NCI-H82 treated with DMSO at 0.1 percent for 48 hours (cell line): ENCODE data around the gene UXS1.
A peak's percentile ranks its signal among the peaks of the same experiment; 100 is the strongest.
"Not testable (repeated sequence)": the region's sequence is repeated elsewhere in the genome, so short reads cannot be mapped to it uniquely, and the experiment has no call there.

Experiments
- DNase-seq: peaks from one replicate; lab custom pipeline; 2025; ENCODE audit not compliant: unreplicated experiment; lab: John Stamatoyannopoulos, UW

UXS1 gene

GRCh38 chr2:106193977-106194778 lies at the start of gene UXS1:
TSS of gene UXS1 (minus strand) at chr2:106194301. CDS start at chr2:106194241, 60 bp downstream.
- peak; percentile 95 for DNase-seq

DNA sequence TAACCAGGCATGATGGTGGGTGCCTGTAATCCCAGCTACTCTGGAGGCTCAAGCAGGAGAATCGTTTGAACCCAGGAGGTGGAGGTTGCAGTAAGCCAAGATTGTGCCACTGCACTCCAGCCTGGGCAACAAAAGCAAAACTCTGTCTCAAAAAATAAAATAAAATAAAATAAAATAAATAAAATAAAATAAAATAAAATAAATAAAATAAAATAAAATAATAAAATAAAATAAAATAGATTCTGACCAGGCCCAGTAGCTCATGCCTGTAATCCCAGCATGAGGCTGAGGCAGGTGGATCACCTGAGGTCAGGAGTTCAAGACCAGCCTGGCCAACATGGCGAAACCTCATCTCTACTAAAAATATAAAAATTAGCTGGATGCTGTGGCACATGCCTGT lies 45.4 kb upstream of the UXS1 start:
- DNase-seq, result not testable (repeated sequence)

- DNase-seq, result not testable (repeated sequence)
Observed at GRCh38 chr2:106235392-106235791, 41.3 kb upstream of the UXS1 start.

DNA sequence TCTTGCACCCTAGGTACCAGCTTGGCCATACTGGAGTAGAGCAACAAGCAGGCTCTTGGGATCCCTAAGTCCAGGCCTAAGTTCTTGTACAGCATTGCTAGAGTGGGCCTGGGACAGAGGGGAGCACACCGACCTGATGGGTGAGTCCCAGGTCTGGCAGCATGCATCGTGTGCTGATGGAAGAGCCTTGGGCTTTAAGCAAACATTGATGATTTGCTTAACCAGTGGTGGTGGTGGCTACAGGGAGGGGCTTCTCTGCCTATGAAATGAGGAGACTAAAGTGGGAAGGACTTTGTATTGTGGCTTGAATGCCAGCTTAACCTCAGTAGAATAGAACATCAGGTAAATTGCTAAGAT lies 39.2 kb upstream of the UXS1 start:
- DNase-seq, result no peak

DNA sequence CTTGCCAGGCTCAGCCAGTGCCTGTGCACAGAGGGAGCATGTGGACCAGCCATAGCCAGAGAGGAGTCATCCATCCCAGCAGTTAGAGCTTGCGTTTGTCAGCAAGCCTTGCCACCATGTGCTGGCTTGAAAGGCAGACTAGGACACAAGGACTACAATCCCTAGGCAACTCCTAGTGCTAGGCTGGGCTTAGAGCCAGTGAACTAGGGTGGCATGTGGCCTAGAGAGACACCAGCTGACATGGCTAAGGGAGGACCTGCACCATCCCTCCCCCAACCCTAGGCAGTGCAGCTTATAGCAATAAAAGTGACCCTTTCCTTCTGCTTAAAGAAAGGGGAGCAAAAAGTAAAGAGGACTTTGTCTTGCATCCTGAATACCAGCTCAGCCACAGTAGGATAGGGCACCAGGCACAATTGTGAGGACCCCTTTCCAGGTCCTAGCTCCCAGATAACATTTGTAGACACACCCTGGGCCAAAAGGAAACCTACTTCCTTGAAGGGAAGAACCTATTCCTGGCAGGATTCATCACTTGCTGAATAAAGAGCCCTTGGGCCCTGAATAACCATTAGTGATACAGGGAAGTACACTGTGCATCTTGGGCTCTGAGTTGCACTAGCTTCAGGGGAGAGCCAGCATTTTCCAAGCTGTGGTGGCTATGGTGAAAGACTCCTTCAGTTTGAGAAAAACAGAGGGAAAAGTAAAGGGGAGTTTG lies 38.7 kb upstream of the UXS1 start:
- DNase-seq, result no peak

DNA sequence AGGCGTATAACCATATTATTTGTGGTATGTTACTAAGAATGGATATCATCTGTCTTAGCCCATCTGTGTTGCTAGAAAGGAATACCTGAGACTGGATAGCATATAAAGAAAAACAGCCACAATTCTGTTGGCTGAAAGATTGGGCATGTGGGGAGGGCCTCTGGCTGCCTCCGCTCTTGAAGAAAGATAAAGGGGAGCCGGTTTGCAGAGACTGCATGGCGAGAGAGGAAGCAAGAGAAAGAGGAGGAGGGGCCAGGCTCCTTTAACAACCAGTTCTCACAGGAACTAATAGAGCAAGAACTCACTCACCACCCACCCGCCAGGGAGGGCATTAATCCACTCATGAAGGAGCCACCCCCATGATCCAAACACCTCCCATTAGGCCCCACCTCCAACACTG lies 29.2 kb upstream of the UXS1 start:
- no peak for DNase-seq

- not testable (repeated sequence) for DNase-seq
Observed at GRCh38 chr2:106222057-106222456, 28.0 kb upstream of the UXS1 start.

GRCh38 chr2:106219813-106220212 lies 25.7 kb upstream of the UXS1 start:
- DNase-seq, result no peak

- DNase-seq, result not testable (repeated sequence)
Observed at GRCh38 chr2:106219157-106219556, 25.1 kb upstream of the UXS1 start.

GRCh38 chr2:106208874-106209273 lies 14.8 kb upstream of the UXS1 start:
- DNase-seq, result no peak

GRCh38 chr2:106208399-106208798 lies 14.3 kb upstream of the UXS1 start:
- DNase-seq, result no peak

DNA sequence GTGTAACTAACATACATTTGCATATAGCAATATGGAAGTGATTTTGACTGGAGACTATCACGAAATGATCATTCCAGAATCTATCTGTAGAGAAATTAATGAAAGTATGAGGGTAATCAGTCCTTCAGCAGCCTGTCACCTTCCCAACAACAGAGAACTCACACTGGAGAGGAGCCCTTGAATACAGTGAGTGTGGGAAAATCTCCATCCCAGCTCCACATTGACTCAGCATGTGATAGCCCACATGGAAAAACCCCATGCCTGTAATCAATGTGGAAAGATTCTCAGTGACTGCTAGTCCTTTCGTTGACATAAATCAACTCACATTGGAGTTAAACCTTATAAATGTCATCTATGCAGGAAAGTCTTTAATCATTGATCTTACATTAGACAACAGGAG lies 13.1 kb upstream of the UXS1 start:
- no peak for DNase-seq

DNA sequence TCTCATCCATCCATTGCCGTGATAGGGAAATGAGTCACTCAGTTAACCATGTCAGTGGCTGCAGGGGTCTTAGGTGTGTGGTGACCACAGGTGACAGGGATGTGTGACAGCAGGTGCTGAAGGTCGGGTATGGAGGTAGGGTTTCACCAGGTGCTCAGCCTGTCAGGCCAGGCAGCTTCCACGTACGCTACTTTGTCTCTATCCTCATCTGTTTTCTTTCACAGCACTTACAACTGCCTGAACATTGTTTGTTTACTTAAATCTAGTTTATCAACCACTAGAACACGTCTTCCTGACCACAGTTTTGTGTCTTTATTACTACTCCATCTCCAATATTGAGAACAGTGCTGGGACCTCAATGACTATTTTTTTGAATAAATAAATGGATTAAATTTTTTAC lies 11.4 kb upstream of the UXS1 start:
- DNase-seq, result no peak

GRCh38 chr2:106204551-106204950 lies 10.4 kb upstream of the UXS1 start:
- not testable (repeated sequence) for DNase-seq

GRCh38 chr2:106201661-106202060 lies 7.6 kb upstream of the UXS1 start:
- no peak for DNase-seq

DNA sequence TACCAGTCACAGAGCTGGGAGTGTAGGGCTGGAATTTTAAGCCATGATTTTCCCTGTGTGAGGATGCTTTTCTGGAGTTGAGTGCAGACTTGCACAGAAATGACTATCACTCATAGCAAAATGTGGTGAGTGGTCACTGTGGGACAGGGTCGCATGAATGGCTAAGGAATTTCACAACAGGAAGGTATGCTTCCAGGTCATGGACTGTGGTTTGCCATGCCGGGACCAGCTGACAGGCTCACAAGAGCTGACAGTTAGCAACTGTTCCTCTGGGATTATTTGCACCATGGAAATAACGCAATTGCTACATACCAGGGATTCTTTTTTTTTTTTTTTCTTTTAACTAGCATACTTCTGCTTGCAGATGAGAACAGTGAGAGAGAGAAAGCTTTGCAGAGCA lies 3.8 kb upstream of the UXS1 start:
- no peak for DNase-seq

DNA sequence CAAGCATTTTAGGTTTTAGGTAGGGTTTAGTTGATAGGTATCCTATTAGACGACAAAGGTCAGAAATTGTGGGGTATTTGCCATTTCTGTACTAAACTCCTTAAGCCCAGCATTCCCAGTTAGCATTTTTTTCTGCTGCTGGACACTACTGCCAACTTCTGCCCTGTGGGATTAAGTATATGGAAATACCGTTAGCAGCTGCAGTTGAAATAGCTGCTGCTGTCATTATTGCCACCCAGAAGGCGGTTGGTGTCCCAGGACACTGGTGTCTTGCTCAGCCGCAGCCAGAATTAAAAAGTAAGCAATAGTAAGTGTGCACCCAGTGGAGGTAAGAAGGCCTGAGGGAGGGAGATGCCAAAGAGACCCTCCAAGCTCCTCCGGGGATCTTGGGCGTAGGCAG lies 1.9 kb upstream of the UXS1 start:
- DNase-seq, result no peak

DNA sequence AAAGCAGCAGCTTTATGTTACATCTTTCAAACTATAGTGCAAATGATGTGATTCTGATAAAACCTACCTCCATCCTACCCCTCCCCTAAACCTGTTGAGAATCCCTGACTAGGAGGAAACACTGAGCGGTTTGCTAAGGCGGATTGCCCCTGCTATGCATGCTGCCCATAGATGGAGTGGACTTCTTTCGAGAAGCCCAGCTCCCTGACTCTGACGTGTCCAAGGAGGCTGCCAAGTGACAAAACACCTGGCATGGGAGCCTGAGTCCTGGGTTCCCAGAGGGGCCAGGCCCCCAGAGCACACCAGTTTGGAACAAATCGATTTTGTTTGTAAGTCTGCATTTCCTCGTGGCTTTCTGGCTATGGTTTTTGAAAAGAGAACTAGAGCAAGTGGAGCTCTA lies 1.4 kb upstream of the UXS1 start:
- no peak for DNase-seq

DNA sequence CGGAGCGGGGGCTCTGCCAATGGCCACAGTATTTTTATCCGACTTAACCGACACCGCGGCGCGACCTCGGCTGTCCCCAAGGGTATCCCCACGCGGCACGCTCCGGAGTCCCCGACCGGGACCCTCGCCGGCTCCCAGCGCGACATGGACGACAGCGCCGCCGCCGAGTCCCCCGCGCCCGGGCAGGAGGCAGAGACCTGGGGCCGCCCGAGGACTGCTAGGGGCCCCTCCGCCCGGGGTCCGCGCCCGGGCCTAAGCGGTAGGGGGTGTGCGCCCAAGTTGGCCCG lies 468 bp downstream of the UXS1 start:
- no peak for DNase-seq

GRCh38 chr2:106192752-106193689 lies 1.1 kb downstream of the UXS1 start:
- peak; percentile 10 for DNase-seq

DNA sequence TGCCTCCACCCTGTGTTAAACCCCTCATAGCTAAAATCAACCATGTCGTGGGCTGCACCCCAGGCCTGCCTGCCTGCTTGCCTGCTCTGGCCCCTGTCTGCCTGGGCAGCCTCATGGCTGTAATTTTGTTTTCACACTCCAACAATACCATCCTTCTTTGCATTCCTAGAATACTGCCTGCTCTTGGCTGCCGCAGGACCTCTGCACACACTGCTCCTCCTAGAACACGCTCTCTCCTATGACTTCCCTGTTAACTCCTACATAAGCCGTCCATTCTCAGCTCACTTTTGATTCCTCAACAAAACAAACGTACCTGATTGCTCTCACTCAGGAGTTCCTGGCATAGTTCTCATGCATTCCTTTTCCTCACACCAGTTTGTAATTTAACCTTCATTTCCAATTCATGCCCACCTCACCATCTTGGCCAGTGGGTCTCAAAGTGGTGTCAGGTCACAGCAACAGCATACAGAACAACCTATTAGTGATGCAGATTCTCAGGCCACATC lies 2.5 kb downstream of the UXS1 start:
- no peak for DNase-seq
